Glomerular visceral epithelial cell (primary cell): ENCODE data around the gene PYGB.
A peak's percentile ranks its signal among the peaks of the same experiment; 100 is the strongest.
"Not testable (repeated sequence)": the region's sequence is repeated elsewhere in the genome, so short reads cannot be mapped to it uniquely, and the experiment has no call there.

Experiments
- DNase-seq: peaks from one replicate; pipeline ENCODE4 v3.0.0-alpha.2; 2016; ENCODE audit errors: extremely low spot score

PYGB gene

DNA sequence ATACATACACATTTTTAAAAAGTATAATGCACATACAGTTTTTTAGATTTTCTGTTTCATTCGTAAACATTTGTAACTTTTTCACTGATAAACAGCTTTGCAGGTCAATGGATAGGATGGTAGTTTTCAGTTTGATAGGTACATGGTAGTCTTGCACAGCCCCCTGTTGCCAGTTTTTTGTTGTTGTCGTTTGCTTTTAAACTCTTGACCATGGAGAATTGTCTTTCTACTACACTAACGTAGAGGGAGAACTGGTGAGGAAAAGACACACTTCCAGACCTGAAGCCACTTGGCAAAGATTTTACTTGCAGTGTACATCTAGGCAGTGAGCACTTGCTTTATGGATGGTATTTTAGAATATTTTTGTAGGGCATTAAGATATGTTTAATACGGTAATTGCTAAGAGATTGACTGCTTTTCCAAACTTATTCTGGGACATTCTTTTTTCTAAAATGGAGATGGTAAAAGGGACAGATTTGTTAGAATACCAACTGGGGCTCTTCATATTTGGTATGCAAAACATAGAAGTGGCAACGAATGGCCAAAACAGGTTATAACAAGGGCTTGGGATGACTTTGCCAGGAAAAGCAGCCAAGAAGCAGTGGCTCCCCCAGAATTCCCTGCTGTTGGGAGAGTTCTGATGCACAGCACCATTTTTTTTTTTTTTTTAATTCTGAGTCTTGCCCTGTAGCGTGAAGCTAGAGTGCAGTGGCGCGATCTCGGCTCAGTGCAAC lies 1.5 kb downstream of the PYGB start:
- no peak for DNase-seq

DNA sequence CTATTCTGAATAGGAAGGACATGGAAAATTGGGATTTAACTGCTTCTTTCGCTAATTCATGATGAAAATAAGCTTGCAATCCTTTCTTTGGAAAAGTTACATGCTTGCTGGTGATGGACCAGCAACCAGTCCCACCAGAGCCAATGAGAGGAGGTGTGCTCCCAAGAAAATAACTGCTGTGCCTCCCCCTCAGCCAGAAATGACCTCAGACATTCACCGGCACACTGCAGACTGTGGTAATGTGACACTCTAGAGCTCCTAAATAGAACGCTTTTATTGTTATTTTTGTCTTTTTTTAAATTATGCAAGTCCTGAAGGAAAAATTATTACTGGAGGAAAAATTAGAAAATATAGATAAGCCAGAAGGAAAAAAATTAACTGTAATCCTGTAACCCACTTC lies 2.6 kb downstream of the PYGB start:
- DNase-seq, result no peak

- no peak for DNase-seq
Observed at GRCh38 chr20:25251019-25251418, 3.1 kb downstream of the PYGB start.

DNA sequence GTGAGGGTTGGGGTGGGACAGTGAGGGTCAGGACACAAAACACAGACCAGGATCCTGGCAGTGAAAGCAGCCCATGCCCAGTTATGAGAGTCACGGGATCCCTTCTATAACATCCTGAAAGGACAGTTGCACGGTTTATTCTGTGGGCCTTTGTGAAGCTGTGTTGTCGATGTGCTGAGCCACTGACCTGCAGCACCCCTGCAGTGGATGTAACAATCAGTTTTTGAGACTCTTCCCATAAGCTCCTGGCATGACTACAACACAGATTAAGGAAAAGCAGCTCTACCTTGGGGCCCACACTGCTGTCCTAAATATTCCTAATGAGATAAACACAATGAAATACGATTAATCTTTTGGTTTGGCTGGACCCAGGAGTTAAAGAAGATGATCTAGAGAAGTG lies 3.7 kb downstream of the PYGB start:
- DNase-seq, result no peak

GRCh38 chr20:25252230-25252651 lies 4.4 kb downstream of the PYGB start:
- no peak for DNase-seq

DNA sequence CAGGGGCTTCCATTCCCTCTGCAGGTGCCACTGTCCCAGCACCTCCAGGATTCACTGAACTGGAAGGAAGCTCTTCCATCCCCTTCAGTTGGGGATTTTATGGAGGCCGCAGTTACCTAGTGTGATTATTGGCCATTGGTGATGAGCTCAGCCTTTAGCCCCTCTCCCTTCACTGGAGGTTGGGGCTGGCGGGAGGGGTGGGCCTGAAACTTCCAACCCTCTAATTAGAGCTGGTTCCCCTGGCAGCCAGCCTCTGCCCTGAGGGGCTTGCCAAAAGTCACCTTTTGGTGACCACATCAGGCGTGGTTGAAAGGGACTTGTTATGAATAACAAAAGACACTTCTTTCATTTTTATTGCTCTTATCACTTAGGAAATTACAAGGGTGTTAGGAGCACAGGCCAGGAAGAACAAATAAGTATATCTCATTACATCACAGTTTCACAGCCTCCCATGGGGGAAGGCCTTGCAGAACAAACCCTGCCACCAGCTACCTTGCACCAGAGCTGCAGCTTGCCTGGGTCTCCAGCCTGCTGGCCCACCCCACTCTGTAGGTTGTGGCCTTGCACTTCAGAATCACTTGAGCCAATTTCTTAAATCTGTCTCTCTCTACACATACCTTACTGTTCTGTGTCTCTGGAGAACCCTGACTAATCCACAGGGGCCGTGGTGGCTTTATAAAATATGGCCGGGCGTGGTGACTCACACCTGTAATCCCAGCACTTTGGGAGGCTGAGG lies 5.0 kb downstream of the PYGB start:
- no peak for DNase-seq

DNA sequence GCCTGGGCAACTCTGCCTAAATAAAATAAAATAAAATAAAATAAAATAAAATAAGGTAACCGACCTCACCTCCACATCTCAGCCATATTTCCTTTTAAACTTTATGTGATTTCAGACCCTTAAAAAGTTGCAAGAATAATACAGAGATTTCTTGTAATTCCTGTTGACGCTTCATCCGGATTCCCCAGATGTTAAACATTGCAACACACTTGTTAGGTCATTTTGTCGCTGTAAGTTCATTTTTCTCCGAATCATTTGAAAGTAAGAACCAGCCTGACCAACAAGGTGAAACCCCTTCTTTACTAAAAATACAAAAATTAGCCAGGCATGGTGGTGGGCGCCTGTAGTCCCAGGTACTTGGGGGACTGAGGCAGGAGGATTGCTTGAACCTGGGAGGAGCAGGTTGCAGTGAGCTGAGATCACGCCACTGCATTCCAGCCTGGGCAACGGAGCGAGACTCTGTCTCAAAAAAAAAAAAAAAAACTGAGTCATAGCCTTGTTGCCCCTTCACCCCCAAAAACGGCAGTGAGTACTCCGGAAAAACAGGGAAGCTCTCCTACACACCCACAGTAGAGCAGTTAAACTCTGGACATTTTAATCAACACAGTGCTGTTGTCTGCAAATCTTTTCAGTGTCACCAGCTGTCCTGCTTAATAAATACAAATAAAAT lies 5.9 kb downstream of the PYGB start:
- DNase-seq, result peak; percentile 65

GRCh38 chr20:25254571-25254970 lies 6.7 kb downstream of the PYGB start:
- no peak for DNase-seq

DNA sequence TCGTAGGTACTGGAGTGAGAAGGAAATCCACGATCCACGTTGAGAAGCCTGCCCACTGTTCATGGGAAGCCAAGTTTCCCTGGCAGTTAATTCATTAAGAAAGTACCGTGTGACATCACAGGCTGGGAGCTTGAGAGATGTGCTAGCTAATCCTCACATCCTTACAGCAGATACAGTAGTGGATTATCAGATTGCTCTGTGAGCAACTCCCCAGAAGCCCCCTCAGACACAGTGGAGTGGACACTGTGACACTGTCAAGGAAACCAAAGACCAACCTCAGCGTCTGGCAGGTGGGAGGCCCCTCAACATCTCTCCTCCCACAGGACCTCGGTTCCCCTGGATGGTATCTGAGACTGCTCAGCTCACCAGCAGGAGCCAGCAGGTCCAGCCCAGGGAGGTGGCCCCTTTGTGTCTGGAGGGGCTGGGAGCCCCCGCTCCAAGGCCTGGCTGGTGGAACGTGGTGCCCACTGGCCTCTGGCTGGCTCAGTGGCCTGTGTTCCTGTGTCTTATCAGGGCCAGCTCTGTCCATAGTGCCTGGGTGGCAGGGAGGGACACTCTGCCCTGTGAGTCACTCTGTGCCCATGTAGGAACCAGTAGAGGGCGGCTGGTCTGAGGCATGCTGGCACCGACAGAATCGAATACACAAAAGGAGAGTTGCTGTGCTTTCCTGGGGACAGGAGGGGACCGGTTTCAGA lies 7.2 kb downstream of the PYGB start:
- peak; percentile 28 for DNase-seq

GRCh38 chr20:25256226-25256859 lies 8.5 kb downstream of the PYGB start:
- no peak for DNase-seq

- DNase-seq, result no peak
Observed at GRCh38 chr20:25257130-25257529, 9.2 kb downstream of the PYGB start.

DNA sequence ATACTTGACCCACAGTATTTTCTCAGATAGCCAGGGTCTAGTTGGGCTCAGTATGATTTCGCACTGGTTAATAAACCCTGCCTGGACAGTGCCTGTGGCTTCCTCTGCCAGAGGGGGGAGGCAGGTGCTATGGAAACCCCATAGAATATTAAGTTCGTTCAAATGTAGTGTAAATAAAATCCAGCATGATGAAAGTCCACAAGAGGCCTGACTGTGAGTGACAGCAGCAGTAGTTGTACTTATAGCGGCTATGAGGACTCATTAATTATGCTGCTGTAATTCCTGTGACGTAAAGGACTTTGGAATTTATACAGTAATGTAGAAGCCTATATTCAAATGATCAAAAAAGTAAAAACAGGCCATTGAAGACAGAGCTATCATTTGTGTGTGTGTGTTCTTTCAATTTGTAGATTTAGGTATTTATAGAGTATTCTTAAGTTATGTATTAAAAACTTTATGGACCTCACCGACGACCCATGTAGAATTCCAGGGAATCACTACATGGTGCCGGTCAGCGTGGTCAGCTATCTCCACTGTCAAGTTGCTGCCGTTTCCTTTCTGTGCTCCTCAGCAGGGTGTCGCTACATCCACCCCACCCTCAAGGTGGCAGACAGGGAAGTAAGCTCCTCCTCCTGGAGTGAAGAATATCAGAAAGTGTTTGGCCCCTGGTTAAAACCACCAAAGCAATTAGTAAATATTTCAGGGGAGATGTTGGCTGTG lies 10.0 kb downstream of the PYGB start:
- DNase-seq, result no peak

DNA sequence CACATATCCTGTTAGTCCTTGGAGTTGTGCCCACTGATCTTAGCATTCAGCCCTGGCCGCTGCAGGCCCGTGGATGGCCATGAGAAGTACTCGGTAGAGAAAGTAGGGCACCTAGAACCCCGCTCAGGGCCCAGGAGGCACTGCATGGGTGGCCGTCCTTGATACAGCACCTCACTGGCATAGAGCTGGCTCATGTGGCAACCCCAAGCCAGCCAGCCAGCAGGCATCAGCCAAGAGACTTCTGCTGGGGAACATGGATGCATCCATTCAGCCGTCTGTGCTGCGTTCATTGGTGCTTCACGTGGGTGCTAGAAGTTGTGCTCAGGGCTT lies 10.6 kb downstream of the PYGB start:
- no peak for DNase-seq

- no peak for DNase-seq
Observed at GRCh38 chr20:25258828-25259227, 10.9 kb downstream of the PYGB start.

DNA sequence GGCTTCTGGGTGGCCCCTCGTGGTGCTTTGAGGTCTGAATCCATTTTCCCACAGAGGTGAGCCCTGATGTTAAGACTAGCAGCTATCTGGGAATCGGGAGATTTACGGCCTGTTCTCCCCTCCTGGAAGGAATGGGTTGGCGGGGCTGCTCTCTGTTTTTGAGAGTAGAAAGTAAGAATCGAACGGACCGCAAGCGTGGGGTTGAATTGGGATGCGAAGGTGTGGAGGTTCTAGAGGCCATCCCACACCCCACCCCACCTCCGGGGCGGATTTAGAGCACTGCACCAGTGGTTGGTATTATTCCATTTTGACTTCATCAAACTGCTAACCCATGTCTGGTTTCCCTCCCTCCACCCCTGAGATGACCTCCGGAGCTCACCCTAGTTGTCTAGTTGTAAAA lies 11.5 kb downstream of the PYGB start:
- no peak for DNase-seq

DNA sequence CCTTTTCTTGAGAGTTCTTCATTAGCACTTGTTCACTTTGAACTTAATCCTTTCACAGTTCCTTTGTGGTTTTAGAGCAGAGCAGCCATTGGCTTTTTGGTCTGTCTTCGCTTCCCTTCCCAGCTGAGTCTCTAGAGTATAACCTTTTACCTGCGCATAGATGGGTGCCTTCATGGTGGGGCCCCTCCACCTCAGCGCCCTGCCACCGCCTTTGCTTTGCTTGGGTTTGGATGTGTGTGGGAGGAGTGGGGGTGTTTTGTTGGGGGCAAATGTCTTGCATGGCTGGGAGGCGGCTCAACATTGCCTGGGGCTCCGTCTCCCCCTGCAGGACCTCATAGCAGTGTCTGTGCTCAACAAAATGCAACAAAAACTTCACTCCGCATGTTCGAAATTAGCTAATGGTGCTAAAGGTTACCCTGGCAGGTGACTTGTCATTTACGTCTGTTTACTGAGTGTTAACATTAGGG lies 11.9 kb downstream of the PYGB start:
- DNase-seq, result no peak

DNA sequence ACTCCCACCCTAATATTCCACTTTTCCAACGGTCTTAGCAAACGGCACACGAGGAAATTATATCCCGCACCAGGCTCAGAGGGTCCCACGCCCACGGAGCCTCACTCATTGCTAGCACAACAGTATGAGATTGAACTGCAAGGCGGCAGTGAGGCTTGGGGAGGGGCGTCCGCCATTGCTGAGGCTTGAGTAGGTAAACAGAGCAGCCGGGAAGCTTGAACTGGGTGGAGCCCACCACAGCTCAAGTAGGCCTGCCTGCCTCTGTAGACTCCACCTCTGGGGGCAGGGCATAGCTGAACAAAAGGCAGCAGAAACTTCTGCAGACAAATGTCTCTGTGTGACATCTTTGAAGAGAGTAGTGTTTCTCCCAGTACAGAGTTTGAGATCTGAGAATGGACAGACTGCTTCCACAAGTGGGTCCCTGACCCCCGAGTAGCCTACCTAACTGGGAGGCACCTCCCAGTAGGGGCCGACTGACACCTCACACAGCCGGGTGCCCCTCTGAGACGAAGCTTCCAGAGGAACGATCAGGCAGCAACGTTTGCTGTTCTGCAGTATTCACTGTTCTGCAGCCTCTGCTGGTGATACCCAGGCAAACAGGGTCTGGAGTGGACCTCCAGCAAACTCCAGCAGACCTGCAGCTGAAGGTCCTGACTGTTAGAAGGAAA lies 13.0 kb downstream of the PYGB start:
- not testable (repeated sequence) for DNase-seq

DNA sequence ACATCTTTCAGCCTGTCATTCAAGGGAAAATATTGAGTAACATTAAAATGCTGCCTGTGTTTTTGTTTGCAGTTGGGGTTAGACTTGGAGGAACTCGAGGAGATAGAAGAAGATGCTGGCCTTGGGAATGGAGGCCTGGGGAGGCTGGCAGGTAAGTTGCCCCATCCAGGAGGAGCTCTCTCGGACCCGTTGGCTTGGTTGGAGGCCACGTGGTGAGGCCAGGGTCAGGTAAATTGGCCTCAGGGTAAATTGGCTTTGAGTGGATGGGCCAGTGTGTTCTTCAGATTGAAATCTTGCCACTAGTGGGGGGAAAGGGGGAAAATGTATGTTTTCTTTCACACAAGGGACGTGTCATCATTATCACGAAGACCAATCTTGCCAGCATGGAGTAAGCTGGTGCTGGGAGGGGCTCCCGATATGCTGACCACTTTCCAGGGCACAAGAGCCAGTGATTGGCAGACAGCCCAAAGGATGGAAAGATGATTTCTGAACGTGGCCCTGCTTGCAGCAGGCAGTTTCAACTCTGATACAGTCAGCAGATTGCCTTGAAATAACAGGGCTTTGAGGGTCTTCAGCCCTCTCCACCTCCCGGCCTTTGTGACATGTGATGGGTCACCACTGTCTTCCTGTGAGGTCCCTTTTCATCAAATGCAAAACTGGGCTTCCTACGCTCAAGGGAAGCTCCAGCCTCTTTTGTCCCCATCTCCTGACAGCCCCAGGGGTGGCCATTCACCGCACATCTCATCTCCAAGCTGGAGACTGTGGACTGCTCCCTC lies 21.4 kb downstream of the PYGB start:
- no peak for DNase-seq

- no peak for DNase-seq
Observed at GRCh38 chr20:25269833-25270170, 21.9 kb downstream of the PYGB start.

DNA sequence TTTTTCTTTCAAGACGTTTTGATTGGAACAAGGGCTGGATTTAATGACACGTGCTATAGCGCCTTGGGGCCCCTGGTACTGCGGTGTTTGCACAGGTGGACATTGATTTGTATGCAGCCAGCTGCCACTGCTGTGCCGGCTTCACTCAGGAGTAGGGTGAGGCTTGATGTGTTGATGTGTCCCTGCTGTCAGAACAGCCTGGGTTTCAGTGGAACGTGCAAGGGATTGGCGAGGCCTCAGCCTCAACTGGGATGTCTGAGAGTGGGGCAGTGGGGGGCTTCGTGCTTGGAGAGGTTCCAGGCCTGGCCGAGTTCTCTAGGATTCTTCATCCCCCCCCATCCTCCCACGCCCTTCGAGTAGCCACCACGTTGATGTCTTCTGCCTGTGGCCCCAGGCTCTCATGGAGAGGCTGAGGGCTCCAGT lies 23.0 kb downstream of the PYGB start:
- no peak for DNase-seq
